Measurements from ENCODE around the gene ACADS. TPM values are rescaled to one million over a fixed set of nuclear protein-coding genes. Genes with fewer than 3 reads are reported as not detected.
A peak's percentile ranks its signal among the peaks of the same experiment; 100 is the strongest.

Gene ACADS
- total and polyA plus RNA-seq, 9 of the 15 experiments (the other 6 are each of a cell fraction or from before 2014, with no cell fraction given) = 0.06 to 20.3 (median 8.8) TPM

DNA sequence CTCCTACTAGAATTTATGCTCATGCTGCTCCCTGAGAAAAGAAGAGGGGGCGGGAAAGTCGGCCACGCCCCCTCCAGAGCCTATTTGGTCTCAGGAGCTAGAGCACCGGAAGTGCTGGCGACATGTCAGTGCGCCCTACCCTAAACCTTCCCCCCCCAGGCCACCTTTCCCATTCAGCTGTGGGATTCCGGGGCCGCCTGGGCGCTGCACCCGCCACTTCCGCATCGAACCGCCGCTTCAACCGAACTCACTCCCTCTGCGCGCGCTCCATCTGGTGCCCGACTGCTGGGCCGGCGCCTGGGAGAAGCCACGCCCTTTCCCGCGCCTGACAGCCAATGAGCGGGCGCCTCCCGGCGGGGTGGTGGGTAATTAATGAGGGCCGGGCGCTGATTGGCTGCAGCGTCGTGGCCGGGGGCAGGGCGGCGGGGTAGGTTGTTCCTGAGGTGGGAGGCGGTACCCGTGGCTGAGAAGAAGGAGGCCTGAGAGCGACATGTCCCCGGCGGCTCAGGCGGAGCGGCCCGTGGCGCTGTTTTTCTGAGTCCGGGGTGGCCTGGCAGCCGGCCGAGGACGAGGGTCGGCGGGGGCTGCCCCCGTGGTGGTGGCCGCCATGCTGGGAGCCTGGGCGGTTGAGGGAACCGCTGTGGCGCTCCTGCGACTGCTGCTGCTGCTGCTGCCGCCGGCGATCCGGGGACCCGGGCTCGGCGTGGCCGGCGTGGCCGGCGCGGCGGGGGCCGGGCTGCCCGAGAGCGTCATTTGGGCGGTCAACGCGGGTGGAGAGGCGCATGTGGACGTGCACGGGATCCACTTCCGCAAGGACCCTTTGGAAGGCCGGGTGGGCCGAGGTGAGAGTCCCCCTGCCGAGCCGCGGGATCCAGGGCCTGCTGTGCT lies 38.7 kb upstream of the ACADS start, which contains the start of gene MLEC (continued):
- TF ChIP-seq, protein P1, sequence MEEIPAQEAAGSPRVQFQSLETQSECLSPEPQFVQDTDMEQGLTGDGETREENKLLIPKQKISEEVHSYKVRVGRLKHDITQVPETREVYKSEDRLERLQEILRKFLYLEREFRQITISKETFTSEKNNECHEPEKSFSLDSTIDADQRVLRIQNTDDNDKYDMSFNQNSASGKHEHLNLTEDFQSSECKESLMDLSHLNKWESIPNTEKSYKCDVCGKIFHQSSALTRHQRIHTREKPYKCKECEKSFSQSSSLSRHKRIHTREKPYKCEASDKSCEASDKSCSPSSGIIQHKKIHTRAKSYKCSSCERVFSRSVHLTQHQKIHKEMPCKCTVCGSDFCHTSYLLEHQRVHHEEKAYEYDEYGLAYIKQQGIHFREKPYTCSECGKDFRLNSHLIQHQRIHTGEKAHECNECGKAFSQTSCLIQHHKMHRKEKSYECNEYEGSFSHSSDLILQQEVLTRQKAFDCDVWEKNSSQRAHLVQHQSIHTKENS (CRISPR knock-in tag; IDR thresholded peaks at IDR 0.05) = no peak
- TF ChIP-seq POLR2A (conservative IDR thresholded peaks at IDR 0.05) (peak; percentile 80), SNRNP70 (optimal IDR thresholded peaks at IDR 0.05; ENCODE audit: low read depth, low read length) (no peak), ZNF717 (CRISPR knock-in tag; IDR thresholded peaks at IDR 0.05) (no peak), PURB (CRISPR knock-in tag; IDR thresholded peaks at IDR 0.05; ENCODE audit: low read depth) (no peak), ZNF274 (IDR thresholded peaks at IDR 0.05; ENCODE audit: borderline replicate concordance, low read depth, low read length) (no peak), ZNF639 (CRISPR knock-in tag; conservative IDR thresholded peaks at IDR 0.05 in 1 of 2, IDR thresholded peaks at IDR 0.05 in 1 of 2) (peak in 1 of 2 experiments; percentile 95; a peak in 2 of 4 replicates), RCOR1 (IDR thresholded peaks at IDR 0.05; ENCODE audit: borderline replicate concordance in 1 of 2, low read depth in 2 of 2, low read length in 2 of 2) (peak in 1 of 2 experiments; percentile 47; a peak in 1 of 4 replicates), ZNF707 (CRISPR knock-in tag; conservative IDR thresholded peaks at IDR 0.05) (no peak), MAZ (CRISPR knock-in tag; conservative IDR thresholded peaks at IDR 0.05 in 1 of 2, IDR thresholded peaks at IDR 0.05 in 1 of 2) (peak in 1 of 2 experiments; percentile 6; a peak in 2 of 4 replicates), ZBTB34 (CRISPR knock-in tag; IDR thresholded peaks at IDR 0.05) (no peak), ZNF224 (CRISPR knock-in tag; IDR thresholded peaks at IDR 0.05) (no peak), ZNF197 (CRISPR knock-in tag; IDR thresholded peaks at IDR 0.05; ENCODE audit: low read depth) (no peak), PHF21A (IDR thresholded peaks at IDR 0.05; ENCODE audit: borderline replicate concordance, low read depth) (no peak), ZNF644 (tag; IDR thresholded peaks at IDR 0.05; ENCODE audit: low read depth) (no peak)
- TF ChIP-seq, protein P2, sequence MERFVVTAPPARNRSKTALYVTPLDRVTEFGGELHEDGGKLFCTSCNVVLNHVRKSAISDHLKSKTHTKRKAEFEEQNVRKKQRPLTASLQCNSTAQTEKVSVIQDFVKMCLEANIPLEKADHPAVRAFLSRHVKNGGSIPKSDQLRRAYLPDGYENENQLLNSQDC (CRISPR knock-in tag; IDR thresholded peaks at IDR 0.05) = no peak
- TF ChIP-seq, protein P3, sequence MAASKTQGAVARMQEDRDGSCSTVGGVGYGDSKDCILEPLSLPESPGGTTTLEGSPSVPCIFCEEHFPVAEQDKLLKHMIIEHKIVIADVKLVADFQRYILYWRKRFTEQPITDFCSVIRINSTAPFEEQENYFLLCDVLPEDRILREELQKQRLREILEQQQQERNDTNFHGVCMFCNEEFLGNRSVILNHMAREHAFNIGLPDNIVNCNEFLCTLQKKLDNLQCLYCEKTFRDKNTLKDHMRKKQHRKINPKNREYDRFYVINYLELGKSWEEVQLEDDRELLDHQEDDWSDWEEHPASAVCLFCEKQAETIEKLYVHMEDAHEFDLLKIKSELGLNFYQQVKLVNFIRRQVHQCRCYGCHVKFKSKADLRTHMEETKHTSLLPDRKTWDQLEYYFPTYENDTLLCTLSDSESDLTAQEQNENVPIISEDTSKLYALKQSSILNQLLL (CRISPR knock-in tag; IDR thresholded peaks at IDR 0.05; ENCODE audit: borderline replicate concordance) = no peak
- TF ChIP-seq, protein P4, sequence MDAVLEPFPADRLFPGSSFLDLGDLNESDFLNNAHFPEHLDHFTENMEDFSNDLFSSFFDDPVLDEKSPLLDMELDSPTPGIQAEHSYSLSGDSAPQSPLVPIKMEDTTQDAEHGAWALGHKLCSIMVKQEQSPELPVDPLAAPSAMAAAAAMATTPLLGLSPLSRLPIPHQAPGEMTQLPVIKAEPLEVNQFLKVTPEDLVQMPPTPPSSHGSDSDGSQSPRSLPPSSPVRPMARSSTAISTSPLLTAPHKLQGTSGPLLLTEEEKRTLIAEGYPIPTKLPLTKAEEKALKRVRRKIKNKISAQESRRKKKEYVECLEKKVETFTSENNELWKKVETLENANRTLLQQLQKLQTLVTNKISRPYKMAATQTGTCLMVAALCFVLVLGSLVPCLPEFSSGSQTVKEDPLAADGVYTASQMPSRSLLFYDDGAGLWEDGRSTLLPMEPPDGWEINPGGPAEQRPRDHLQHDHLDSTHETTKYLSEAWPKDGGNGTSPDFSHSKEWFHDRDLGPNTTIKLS (IDR thresholded peaks at IDR 0.05; ENCODE audit: borderline replicate concordance, low read depth) = peak; percentile 94

Data from K562 (cell line).